Measurements from ENCODE around the gene DMRT1.

- TF ChIP-seq SP1 (CRISPR knock-in tag; conservative IDR thresholded peaks at IDR 0.05), result peak; percentile 19; the same call in 1 of the 2 replicates
- TF ChIP-seq ATF3 (CRISPR knock-in tag; conservative IDR thresholded peaks at IDR 0.05), result no peak
- TF ChIP-seq NFYB (CRISPR knock-in tag; conservative IDR thresholded peaks at IDR 0.05; ENCODE audit: low read depth), result no peak
These were observed 130.5 kb downstream of the DMRT1 start for GRCh38 chr9:971901-972500.
